ENCODE data around the gene RAD23B.
"Not testable (repeated sequence)": the region's sequence is repeated elsewhere in the genome, so short reads cannot be mapped to it uniquely, and the experiment has no call there.

RAD23B gene

DNA sequence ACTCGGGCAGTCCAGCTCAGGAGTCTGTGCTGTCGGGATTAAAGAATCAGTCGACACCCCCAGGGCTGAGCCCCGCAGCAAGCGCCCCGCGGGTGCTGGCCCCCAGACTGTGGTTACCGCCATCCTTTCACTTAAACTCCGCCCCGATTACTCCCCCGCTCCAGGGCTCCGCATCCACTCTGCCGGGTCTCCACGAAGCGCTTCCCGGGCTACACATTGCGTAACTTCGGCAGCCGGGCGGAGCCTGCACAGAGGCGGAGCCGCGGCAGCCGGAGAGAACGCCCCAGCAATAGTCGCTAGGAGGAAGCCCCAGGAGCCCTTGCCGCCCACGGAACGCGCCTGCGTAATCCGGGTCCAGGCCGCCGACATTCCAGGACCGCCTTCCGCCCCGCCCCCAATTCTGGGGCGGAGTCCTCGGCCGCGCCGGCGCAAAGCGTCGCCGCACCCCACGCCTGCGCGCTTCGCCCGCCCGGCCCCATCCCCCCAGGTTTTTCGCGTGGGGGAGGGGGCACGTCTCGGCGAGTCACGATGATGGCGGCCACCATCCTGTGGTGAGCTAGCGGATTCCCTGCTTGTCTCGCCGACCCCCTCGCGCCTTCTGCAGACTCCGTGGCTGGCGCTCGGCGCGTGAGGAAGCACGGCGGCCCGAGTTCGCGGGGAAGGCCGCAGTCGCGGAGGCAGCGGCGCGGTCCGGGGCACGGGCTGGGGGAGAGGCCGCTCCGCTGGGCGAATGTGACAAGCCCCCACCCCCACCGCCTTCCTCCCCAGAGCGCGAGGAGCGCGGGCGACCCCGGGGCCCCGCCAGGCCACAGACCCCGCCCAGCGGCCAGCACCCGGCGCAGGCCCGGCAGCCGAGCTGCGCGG lies at the start of gene RAD23B:
Gene RAD23B, plus strand, starts transcription at position 521 of the 864 bp plus-strand sequence. CDS start 351 bp downstream, outside the sequence.
- DNase-seq: peak; percentile 85 to 99 (median 96)

DNA sequence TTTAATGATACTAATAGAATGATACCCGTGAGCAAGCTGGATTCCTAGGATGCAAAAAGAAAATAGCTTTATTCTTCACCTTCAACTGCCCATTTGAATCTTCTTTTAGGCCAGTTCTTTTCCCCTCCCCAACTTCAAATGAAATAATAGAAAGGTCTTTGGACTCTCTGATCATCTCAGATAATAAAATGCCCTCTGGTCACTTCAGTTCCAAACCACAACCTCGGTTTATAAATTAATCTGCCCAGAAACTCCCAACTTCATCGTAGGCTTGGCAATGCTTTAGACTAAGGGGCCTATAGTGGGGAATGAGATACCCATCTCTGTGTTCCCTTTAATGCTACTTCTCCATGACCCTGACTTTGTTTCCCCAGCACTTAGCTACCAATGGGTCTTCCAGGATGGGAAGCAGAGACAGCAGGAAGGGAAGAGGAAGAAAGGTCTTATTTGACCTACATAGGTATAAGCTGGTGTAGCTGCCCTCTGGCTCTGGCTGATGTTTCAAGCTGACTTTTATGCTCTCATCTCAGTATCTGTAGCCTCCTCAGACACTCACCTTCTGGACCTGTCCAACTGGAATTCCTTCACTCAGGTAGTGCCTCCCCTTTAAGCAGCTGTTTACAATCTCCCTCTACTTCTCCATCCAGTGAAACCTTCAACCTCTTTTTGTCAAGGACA lies 47.2 kb upstream of the RAD23B start:
- DNase-seq: no peak

DNA sequence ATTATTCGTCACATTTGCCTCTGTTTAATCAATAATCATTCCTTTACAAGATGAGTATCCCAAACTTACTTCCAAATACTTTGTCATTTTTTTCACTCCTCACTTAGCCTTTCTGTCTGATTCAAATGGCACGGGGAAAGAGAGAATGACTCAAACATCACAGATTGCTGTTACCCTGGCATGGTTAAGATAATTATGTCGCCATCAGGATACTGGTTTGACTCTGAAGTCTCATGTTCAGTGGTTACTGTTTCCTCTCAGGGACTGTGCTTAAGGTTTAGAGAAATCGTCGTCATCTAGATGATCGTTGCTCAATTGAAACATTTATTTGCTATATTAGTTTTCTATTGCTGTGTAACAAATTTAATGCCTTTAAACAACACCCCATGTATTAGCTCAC lies 45.2 kb upstream of the RAD23B start:
- no peak for DNase-seq

DNA sequence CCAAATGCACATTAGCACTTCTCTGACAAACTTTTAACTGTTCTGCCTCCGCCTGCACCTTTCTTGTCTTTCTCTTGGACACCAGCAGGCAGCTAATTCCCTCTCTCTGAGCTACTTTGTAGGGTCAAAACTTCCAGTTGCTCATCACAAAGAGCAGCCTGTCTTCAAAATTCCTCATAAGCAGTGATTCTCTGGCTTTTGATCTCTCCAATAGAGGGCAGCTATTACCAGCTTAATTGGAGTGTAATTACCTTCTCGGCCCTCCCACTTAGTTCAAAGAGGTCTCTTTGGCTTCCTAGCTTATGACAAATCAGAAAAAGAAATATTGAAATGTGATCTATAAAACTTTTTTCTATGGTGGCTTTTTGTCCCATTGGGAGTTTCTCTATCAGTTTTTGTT lies 43.6 kb upstream of the RAD23B start:
- DNase-seq: no peak

DNA sequence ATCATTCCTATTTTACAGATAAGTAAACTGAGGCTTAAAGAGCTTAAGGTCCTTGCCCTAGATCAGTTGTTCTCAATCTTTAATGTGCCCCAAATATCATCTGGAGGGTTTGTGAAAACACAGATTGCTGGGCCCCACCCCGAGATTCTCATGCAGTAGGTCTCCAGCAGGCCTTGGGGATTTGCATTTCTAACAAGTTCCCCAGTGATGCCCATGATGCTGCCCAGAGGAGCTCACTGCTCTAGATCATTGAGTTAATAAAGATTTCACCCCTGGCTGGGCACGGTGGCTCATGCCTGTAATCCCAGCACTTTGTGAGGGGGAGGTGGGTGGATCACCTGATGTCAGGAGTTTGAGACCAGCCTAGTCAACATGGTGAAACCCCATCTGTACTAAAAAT lies 42.8 kb upstream of the RAD23B start:
- DNase-seq: no peak

DNA sequence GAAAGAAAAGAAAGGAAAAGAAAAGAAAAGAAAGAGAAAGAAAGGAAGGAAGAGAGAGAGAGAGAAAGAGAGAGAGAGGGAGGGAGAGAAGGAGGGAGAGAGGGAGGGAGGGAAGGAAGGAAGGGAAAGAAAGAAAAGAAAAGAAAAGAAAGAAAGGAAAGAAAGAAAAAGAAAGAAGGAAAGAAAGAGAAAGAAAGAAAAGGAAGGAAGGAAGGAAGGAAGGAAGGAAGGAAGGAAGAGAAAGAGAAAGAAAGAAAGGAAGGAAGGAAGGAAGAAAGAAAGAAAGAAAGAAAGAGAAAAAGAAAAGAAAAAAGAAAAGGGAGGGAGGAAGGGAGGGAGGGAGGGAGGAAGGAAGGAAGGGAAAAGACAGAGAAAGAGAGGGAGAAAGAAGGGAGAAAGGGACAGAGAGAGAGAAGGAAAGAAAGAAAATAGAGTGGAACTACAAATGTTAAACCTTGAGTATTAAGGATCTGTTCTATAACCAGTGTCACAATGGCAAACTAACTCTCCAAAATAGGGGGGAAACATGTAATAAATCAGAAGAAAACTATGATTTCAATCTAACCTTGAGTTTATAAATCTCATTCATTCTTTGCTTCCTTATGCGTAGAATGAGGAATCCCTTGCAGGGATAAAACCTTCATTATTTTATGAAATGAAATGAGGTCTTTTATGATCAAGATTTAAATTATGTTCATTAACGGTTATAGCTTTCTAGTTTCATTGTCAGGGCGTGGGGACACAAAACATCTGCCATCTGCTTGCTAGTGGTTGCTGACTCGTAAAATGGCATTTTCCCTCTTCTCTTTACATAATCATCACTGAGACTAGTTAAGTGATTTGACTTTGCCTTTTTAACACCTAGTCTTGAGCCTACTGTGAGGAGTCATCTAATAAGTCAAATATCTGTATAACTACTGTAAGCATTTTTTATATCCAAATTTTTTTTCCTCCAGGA lies 40.7 kb upstream of the RAD23B start:
- DNase-seq: no peak

DNA sequence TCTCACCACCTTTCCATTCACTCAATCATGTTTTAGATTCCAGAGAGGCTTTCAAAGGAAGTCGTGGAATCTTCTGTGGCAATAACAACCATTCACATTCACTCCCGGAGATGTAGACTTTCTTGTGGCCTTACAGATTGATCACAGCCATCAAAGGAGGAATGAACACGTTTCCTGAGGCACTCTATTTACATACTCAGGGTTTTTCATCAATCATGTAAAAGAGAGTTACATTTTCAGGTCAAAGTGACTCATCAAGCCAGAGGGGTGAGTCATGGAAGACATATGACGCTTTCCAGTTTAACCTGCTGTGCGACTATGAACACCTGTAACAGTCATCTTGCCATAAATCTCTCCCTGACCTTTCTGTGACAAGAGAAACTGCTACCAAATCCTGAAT lies 39.3 kb upstream of the RAD23B start:
- no peak for DNase-seq

DNA sequence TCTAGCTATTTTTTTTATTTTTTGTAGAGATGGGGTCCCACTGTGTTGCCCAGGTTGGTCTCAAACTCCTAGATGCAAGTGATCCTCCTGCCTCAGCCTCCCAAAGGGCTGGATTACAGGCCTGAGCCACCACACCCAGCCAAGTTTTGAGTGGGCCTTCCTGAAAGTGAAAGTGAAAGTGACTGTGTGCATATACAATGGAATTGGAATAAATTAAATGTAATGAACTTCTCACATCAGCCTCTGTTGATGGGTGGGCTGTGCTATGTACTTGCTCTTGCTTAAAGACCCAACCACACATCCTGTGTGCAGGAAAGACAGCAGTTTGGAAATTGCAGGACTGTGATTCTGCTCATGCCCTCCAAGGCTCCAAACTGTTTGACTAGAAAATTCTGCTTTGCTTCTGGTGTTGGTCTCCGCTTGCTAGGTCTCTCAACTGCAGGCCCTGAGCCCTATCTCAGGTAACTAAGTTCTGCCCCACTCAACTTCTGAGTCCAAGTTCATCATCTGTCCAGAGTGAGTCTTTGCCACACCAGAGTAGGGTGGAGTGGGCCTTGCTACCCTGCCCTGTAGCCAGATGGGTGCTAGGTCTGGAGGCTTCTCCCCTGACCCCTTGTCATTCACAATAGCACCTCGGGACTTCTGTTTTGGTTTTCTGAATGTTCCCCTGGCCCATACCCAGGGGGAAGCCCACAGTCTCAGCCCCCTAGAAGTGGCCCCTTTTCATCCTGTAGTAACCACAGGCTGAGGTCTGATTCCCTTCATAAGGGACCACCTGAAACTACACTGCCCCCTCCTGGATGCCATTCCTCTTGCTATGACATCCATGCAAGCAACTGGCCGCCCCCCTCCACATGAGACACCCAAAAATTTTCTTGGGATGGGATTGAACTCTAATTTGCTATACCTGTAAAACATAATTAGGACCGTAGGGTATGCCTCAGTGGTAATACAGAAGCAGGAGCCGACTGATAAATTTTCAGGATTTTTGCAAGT lies 36.5 kb upstream of the RAD23B start:
- DNase-seq: no peak

DNA sequence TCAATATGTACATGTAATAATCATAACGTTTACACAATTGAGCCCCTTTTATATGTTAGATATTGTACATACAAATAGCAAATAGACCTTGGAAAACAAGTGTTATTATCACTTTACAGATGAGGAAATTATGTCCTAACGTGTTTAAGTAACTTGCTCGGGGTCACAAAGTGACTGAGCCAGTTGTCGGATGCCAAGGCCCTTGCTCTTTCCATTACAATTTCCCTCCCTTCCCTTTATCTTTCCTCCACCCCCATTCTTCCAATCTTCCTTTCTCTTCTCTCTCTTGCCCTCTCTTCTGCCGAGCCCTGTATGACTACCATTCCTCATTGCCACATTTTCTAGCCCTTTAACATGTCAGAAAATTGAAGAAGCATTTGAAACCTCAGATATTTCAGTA lies 34.4 kb upstream of the RAD23B start:
- no peak for DNase-seq

DNA sequence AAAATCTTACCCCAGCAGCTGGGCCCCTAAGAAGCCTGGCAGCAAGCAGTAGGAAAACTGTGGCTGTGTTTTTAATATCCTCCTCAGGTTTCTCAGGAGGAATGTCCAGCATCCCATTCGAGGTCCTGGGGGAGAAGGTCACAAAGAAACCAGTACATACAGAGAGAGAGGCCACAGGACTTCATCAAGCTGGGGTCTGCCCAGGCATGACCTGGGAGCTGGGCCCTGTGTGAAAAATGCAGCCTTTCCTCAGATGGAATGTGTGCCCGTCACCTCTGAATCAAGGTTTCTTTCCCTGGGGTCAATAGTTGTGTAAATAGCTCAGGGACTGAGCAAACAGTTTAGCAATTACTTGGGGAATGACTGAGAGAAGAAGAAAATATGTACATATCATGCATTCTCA lies 33.9 kb upstream of the RAD23B start:
- no peak for DNase-seq

DNA sequence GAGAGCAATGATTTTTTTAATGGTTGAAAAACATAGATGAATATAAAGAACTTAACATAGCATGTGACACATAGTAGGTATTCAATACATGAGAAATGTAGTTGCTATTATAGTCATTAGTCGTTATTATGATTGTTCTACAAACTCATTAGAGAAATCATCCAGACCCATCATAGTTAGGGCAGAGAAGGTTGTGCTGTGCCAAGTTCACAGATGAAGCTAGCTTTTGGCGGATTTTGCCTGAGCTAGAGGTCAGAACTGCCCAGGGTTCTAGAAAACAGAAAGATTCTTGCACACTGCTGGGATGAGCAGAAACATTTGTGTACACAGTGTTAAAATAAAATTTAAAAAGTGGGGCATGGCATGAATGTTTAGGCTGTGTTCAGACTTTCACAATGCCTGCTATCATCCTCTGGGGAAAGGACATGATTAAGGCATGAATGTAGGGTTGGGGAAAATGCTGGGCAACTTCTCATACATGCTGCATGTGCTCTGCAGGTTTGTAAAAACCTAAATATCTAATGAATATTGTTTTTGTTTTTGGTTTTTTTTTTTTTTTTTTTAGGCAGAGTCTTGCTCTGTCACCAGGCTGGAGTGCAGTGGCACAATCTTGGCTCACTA lies 33.3 kb upstream of the RAD23B start:
- no peak for DNase-seq

DNA sequence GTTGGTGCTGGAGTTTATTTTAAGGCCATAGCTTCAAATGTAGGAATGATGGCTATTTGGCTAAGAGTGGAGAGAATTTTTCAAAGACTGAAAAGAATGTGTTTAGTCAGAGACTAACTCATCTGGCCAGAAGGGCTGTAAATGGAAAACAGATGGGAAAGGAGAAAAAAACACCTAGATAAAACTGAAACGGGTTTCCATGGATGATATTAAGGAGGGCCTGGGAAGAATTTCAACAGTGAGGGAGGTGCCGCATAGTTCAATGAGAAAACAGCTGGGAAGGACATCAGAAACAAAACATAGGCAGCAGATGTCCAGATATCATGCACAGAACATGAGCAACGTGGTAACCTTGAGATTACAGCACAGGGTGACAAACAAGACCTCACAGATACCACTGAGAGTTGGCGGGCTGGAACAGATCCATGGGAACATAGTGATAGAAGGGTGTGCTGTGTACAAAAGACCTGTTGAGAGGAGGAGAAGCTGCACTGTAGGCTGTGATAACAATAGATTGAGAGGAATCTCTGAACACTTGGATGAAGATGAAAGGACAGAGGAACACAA lies 31.2 kb upstream of the RAD23B start:
- DNase-seq: no peak

DNA sequence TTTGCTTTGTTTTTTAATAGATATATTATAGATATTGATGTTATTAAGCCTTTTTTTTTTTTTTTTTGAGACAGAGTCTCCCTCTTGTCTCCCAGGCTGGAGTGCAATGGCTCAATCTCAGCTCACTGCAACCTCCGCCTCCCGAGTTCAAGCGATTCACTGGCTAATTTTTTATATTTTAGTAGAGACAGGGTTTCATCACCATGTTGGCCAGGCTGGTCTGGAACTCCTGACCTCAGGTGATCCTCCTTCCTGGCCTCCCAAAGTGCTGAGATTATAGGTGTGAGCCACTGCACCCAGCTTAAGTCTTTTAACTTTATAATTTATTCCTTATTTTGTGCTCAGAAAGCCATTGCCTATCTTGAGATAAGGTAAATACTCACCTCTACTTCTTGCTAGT lies 24.2 kb upstream of the RAD23B start:
- no peak for DNase-seq

DNA sequence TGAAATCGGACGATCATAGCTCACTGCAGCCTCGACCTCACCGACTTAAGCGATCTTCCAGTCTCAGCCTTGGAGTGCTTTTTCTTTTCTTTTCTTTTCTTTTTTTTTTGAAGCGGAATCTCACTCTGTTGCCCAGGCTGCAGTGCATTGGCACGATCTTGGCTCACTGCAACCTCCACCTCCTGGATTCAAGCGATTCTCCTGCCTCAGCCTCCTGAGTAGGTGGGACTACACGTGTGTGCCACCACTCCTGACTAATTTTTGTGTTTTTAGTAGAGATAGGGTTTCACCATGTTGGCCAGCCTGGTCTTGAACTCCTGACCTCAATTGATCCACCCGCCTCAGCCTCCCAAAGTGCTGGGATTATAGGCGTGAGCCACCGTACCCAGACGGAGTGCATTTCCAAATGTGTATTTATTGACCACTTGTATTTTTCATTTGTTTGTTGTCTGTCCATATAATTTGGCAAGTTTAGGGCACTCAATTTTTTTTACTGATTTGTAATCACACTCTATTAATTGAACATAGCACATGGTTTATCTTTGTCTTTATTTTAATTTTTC lies 23.2 kb upstream of the RAD23B start:
- DNase-seq: not testable (repeated sequence)

DNA sequence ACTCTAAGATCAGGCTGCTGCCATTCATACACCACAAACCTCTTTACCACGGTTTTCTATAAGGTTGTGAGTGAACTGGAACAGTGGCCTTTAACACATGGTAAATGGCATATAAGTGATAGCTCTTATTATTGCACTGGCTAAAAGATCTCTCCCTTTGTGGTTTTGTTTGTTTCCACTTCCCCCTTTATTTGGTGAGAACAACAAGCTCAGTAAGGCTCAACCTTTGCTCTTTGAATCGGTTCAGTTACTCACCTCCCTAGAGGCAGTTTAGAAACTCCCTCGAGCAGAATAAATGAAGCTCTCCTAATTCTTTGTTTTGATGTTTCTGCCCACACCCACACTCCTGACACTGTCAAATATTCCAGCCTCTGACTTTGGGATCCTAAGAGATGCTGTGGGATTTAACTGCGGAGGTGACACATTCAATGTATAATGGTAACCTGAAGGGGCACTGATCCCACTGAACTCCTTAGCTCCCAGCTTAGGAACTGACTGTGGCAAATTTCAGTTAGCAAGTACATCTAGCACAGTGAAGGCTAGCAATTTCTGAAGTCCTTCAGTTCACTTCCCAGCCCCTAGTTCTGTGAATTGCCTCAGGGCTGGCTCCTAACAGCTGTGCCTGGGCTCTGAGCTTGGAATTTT lies 22.5 kb upstream of the RAD23B start:
- no peak for DNase-seq

DNA sequence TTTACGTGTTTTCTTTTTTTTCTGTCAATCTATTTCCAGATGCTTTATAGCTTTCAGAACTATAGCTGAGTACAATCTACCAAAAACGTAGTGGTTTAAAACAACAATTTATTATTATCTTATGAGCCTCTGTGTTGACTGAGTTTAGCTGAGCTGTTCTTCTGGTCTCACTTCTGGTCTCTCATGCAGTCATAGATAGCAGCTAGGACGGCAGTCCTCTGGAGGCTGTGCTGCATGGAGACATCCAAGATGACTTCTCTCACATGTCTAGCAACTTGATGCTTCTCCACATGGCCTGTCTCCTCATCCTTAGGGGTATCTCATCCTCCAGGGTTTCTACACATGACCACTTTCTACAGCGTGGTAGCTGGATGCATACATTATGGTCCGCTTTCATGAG lies 22.0 kb upstream of the RAD23B start:
- DNase-seq: no peak

DNA sequence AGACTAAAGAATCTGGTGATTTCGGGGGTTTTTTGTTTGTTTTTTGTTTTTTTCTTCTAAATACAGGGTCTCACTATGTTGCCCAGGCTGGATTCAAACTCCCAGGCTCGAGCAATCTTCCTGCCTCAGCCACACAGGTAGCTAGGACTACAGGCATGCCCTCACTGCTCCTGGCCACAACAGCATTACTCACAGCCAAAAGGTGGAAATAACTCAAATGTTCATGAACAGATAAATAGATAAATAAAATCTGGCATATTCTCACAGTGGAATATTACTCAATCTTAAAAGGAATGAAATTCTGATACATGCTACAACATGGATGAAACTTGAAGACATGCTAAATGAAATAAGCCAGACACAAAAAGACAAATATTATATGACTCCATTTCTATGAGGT lies 19.8 kb upstream of the RAD23B start:
- DNase-seq: no peak

DNA sequence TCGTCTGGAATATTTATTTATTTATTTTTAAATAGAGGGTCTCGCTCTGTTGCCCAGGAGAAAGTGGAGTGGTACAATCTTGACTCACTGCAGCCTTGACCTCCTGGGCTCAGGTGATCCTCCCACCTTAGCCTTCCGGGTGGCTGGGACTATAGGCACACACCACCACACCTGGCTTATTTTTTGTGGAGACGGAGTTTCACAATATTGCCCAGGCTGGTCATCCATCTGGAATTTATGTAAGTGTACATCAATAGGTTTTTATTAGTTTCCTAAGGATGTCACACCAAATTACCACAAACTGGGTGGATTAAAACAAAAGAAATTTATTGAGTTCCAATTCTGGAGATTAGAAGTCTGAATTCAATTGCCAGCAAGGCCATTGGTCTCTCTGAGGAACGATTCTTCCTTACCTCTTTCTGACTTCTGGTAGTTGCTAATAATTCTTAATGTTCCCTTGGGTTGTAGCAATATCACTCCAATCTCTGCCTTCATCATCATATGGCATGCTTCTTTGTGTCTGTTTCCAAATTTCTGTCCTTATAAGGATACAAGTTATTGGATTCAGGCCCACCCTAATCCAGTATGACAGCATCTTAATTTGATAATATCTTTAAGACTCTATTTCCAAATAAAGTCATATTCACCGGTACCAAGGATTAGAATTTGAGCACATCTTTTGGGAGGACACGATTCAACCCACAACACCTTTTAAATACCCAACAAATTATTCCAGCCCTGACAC lies 16.3 kb upstream of the RAD23B start:
- DNase-seq: no peak
